Measurements from ENCODE around the gene KRTAP10-5.

The KRTAP10-5 gene

DNA sequence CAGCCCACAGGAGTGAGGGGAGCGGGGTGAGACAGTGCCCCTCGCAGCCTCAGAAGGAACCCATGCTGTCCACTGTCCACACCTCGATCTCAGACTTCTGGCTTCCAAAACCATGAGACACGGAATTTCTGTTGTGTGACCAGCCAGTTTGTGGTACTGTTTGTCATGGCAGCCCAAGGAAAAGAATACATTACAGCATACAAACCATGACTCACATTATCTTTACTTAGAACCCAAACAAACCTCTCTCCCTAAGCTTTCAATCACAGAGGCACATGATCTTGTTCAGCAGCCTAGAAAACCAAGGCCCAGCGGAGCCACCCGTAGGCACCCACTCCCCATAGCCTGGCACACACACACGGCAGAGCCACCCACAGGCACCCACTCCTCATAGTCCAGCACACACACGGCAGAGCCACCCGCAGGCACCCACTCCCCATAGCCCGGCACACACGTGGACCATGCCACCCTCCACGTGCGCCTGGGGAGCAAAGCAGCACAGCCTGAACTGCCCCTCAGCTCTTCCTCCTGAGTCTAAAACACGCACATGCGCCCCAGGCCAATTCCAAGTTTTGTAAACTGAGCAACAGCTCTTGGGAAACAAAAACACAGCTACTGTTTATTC, 7.3 kb downstream of the KRTAP10-5 start:
- H3K4me3 ChIP-seq (replicated peaks; ENCODE audit: insufficient read depth, low read length), result no peak overlapping the region
- no peak for DNase-seq (ENCODE audit: low read depth in 1 of 2, low spot score in 1 of 2)
- no peaks in the 10 kb centered on the region for H3K27me3 ChIP-seq (ENCODE audit: insufficient read depth, poor library complexity, severe bottlenecking)
- TF ChIP-seq, protein P1, sequence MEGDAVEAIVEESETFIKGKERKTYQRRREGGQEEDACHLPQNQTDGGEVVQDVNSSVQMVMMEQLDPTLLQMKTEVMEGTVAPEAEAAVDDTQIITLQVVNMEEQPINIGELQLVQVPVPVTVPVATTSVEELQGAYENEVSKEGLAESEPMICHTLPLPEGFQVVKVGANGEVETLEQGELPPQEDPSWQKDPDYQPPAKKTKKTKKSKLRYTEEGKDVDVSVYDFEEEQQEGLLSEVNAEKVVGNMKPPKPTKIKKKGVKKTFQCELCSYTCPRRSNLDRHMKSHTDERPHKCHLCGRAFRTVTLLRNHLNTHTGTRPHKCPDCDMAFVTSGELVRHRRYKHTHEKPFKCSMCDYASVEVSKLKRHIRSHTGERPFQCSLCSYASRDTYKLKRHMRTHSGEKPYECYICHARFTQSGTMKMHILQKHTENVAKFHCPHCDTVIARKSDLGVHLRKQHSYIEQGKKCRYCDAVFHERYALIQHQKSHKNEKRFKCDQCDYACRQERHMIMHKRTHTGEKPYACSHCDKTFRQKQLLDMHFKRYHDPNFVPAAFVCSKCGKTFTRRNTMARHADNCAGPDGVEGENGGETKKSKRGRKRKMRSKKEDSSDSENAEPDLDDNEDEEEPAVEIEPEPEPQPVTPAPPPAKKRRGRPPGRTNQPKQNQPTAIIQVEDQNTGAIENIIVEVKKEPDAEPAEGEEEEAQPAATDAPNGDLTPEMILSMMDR (IDR thresholded peaks at IDR 0.05; ENCODE audit: insufficient read depth, low read length), result no peak
- TF ChIP-seq GABPA (IDR thresholded peaks at IDR 0.05; ENCODE audit: low read depth), result no peak
- no peak overlapping the region for H3K27ac ChIP-seq (replicated peaks)

DNA sequence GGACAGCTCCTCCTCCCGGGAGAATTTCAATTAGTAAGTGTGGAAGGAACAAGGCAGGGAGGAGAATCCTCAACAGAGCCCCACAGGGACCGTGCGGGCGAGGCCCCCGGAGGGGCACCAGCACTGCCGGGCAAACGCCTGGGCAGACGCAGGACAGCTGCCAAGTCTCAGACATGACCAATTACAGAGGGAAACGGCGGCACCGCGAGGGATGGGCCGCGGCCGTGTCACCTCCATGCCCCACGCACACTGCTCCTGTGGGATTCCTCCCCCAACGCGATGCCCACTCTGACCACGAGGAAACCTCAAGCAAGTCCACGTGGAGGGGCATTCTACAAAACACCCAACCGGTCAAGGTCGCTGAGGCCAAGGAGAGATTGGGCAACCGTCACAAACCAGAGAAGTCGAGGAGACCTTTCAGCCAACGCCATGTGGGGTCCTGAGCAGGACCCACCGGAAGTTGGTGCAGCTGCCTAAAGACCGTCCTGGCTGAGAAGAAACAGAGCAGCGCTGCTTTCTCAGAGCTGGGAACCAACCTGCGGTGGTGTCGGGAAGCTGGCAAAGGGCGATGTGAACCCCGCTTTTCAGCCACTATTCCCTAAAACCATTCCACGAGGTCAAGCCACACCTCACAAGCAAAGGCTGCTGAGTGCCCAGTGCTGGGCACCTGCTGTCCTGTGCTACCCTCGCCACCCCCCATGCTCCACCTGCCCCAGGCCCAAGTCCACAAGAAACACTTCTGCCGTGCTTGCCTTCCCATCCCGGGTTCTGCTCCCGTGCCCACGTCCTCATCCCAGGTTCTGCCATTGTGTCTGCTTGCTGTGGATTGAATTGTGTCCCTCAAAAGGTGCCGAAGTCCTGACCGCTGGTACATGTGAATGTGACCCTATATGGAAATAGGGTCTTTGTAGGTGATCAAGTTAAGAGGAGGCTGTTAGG, 8.3 kb downstream of the KRTAP10-5 start:
- TF ChIP-seq, protein P1 (IDR thresholded peaks at IDR 0.05; ENCODE audit: insufficient read depth, low read length), result no peak
- TF ChIP-seq GABPA (IDR thresholded peaks at IDR 0.05; ENCODE audit: low read depth) (no peak), POLR2AphosphoS5 (IDR thresholded peaks at IDR 0.05; ENCODE audit: low read depth) (no peak), SPI1 (IDR thresholded peaks at IDR 0.05; ENCODE audit: borderline replicate concordance, low read depth) (no peak)
- TF ChIP-seq, protein P2, sequence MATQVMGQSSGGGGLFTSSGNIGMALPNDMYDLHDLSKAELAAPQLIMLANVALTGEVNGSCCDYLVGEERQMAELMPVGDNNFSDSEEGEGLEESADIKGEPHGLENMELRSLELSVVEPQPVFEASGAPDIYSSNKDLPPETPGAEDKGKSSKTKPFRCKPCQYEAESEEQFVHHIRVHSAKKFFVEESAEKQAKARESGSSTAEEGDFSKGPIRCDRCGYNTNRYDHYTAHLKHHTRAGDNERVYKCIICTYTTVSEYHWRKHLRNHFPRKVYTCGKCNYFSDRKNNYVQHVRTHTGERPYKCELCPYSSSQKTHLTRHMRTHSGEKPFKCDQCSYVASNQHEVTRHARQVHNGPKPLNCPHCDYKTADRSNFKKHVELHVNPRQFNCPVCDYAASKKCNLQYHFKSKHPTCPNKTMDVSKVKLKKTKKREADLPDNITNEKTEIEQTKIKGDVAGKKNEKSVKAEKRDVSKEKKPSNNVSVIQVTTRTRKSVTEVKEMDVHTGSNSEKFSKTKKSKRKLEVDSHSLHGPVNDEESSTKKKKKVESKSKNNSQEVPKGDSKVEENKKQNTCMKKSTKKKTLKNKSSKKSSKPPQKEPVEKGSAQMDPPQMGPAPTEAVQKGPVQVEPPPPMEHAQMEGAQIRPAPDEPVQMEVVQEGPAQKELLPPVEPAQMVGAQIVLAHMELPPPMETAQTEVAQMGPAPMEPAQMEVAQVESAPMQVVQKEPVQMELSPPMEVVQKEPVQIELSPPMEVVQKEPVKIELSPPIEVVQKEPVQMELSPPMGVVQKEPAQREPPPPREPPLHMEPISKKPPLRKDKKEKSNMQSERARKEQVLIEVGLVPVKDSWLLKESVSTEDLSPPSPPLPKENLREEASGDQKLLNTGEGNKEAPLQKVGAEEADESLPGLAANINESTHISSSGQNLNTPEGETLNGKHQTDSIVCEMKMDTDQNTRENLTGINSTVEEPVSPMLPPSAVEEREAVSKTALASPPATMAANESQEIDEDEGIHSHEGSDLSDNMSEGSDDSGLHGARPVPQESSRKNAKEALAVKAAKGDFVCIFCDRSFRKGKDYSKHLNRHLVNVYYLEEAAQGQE (IDR thresholded peaks at IDR 0.05; ENCODE audit: insufficient replicate concordance, low read depth), result no peak
- Histone ChIP-seq H3K27ac (replicated peaks) (no peak overlapping the region), H3K4me3 (replicated peaks; ENCODE audit: insufficient read depth, low read length) (no peak overlapping the region), H3K27me3 (ENCODE audit: insufficient read depth, poor library complexity, severe bottlenecking) (no peaks in the 10 kb centered on the region)
- DNase-seq (ENCODE audit: low read depth in 1 of 2, low spot score in 1 of 2), result no peak

DNA sequence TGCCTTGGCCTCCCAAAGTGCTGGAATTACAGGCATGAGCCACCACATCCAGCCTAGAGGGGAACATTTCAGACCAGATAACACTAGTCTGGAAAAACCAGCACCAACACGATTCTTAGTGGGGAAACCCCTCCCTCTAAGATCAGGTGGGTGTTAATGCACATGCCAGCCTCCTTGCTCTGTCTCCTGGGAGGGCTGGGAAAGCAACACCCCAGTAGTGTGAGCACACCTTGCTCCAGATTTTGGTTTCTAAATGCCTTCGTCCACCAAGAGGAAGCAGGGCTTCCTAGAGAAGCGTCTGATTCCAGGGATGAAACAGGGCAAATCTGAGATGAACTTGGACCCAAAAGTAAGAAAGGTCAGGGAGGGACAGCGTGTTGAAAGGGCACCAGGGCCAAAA, 9.1 kb downstream of the KRTAP10-5 start:
- DNase-seq (ENCODE audit: low read depth in 1 of 2, low spot score in 1 of 2), result no peak
- Histone ChIP-seq H3K27me3 (ENCODE audit: insufficient read depth, poor library complexity, severe bottlenecking) (no peaks in the 10 kb centered on the region), H3K27ac (replicated peaks) (no peak overlapping the region), H3K4me3 (replicated peaks; ENCODE audit: insufficient read depth, low read length) (no peak overlapping the region)
- TF ChIP-seq, protein P2 (IDR thresholded peaks at IDR 0.05; ENCODE audit: insufficient replicate concordance, low read depth), result no peak
- TF ChIP-seq POLR2AphosphoS5 (IDR thresholded peaks at IDR 0.05; ENCODE audit: low read depth), result no peak
- TF ChIP-seq, protein P1 (IDR thresholded peaks at IDR 0.05; ENCODE audit: insufficient read depth, low read length), result no peak
- no peak for TF ChIP-seq SPI1 (IDR thresholded peaks at IDR 0.05; ENCODE audit: borderline replicate concordance, low read depth)
- TF ChIP-seq GABPA (IDR thresholded peaks at IDR 0.05; ENCODE audit: low read depth), result no peak

Data from HL-60 (cell line).